Measurements from ENCODE around the gene CERS5.

DNA sequence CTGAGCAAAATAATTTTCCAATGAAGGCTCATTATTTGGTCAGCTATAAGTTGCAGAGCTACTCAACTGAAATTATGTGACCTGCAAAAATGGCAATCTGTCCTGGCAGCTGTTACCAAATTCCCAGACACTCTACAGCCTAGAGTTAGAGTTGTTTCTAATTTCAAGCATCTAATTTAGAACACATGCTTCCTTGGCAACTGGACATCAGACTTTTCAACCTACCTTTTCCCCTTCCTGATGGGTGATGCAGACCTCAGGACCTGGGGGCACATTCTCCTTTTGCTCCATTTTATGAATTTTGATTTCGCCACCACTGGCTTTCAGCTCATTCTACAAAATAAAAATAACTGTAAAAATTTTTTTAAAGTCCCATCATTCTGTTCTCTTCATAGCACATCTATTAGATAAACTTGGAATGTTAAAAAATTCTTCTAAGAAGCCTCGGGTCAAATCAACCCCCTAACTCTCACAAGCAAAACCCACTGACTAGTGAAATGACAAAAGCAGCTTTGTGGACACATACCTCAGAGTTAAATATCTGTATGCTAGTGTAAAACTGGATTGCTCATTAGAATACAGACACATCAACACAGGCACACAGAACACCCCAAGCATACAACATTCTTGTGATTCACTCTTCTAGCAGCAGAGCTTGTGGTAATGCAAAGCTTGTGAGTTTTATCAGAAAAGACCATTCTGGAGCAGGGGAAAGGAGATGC lies 33.5 kb upstream of the CERS5 start:
- TF ChIP-seq, protein P1, sequence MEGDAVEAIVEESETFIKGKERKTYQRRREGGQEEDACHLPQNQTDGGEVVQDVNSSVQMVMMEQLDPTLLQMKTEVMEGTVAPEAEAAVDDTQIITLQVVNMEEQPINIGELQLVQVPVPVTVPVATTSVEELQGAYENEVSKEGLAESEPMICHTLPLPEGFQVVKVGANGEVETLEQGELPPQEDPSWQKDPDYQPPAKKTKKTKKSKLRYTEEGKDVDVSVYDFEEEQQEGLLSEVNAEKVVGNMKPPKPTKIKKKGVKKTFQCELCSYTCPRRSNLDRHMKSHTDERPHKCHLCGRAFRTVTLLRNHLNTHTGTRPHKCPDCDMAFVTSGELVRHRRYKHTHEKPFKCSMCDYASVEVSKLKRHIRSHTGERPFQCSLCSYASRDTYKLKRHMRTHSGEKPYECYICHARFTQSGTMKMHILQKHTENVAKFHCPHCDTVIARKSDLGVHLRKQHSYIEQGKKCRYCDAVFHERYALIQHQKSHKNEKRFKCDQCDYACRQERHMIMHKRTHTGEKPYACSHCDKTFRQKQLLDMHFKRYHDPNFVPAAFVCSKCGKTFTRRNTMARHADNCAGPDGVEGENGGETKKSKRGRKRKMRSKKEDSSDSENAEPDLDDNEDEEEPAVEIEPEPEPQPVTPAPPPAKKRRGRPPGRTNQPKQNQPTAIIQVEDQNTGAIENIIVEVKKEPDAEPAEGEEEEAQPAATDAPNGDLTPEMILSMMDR (IDR thresholded peaks at IDR 0.05; ENCODE audit: low read depth, low read length), result no peak
- TF ChIP-seq POLR2A (IDR thresholded peaks at IDR 0.05; ENCODE audit: extremely low read depth, insufficient read length), result no peak

All from NB4 (cell line).